Measurements from ENCODE around the gene LTBP1. TPM values are rescaled to one million over a fixed set of nuclear protein-coding genes. Genes with fewer than 3 reads are reported as not detected.
"Not testable (repeated sequence)": the region's sequence is repeated elsewhere in the genome, so short reads cannot be mapped to it uniquely, and the experiment has no call there.

LTBP1 gene
- total RNA-seq, 2 experiments from 2014 or later, result 0.03 to 0.24 TPM

- Mint-ChIP-seq H3K4me1 (ENCODE audit: low read depth) (no peaks in the 10 kb centered on the region), H3K36me3 (ENCODE audit: low read depth) (no peaks in the 10 kb centered on the region), H3K27me3 (ENCODE audit: low read depth) (peaks cover 10% of the 10 kb centered on the region), H3K27ac (no peak overlapping the region), H3K9me3 (ENCODE audit: insufficient read depth) (peaks cover 6% of the 10 kb centered on the region), H3K4me3 (no peak overlapping the region)
- ChIA-PET CTCF (no interaction called here), POLR2A (no interaction called here)
- DNase-seq (no peak), ATAC-seq (no peak)
Observed at GRCh38 chr2:32977228-32977758, 30.5 kb downstream of the LTBP1 start.

DNA sequence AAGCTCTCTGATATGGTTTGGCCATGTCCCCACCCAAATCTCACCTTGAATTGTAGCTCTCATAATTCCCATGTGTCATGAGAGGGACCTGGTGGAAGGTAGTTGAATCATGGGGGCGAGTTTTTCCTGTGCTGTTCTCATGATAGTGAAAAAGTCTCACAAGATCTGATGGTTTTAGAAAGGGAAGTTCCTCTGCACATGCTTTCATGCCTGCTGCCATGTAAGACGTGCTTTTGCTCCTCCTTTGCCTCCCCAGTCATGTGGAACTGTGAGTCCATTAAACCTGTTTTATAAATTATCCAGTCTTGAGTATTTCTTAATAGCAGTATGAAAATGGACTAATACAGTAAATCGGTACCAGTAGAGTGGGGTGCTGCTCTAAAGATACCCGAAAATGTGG is 34.9 kb downstream of the LTBP1 start:
- no peak for ATAC-seq
- POLR2A ChIA-PET, result no interaction called here
- H3K36me3 Mint-ChIP-seq (ENCODE audit: low read depth), result no peaks in the 10 kb centered on the region

DNA sequence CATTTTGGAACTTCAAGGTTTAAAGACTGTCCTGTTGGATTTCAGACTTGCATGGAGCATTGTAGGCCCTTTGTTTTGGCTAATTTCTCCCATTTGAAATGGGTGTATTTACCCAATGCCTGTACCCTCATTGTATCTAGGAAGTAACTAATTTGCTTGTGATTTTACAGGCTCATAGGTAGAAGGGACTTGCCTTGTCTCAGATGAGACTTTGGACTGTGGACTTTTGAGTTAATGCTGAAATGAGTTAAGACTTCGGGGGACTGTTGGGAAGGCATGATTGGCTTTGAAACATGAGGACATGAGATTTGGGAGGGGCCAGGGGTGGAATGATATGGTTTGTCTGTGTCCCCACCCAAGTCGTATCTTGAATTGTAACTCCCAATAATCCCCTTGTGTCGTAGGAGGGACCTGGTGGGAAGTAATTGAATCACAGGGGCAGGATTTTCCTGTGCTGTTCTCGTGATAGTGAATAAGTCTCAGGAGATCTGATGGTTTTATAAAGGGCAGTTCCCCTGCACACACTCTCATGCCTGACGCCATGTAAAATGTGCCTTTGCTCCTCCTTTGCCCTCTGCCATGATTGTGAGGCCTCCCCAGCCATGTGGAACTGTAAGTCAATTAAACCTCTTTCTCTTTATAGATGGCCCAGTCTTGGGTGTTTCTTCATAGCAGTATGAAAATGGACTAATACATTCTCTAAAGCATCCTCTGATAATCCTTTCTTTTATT is 36.6 kb downstream of the LTBP1 start:
- CTCF ChIA-PET, H3K4me3 Mint-ChIP-seq: not testable (repeated sequence)

More for the DNA sequence above, 34.9 kb downstream of the LTBP1 start:
- H3K9me3 Mint-ChIP-seq (ENCODE audit: insufficient read depth), result no peaks in the 10 kb centered on the region
- no peak overlapping the region for H3K27ac Mint-ChIP-seq
- no peak overlapping the region for H3K4me3 Mint-ChIP-seq
- CTCF ChIA-PET, result no interaction called here
- peaks cover 7% of the 10 kb centered on the region for H3K27me3 Mint-ChIP-seq (ENCODE audit: low read depth)
- no peaks in the 10 kb centered on the region for H3K4me1 Mint-ChIP-seq (ENCODE audit: low read depth)
- no peak for DNase-seq

DNA sequence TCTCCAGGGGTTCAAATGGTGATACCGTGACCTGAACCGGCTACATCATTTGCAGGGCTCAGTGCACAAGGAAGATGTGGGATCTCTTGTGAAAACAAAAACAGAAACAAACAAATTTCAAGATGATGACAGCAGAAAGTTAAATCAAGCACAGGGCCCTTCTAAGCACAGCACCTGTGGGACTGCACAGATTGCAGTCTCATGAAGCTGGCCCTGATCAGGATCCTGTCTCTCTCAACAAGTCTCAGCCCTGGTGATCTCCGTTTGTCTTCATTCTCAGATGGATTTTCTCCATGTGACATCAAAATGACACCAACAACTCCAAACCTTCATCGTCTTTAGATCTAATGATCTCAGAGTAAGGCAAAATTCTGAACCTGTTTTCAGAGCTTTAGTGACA is 39.7 kb downstream of the LTBP1 start:
- POLR2A ChIA-PET, result no interaction called here
- no peak for ATAC-seq

More for the DNA sequence above, 36.6 kb downstream of the LTBP1 start:
- H3K9me3 Mint-ChIP-seq (ENCODE audit: insufficient read depth); ATAC-seq; H3K27me3 Mint-ChIP-seq (ENCODE audit: low read depth); H3K36me3 Mint-ChIP-seq (ENCODE audit: low read depth); H3K4me1 Mint-ChIP-seq (ENCODE audit: low read depth); POLR2A ChIA-PET; H3K27ac Mint-ChIP-seq; DNase-seq: not testable (repeated sequence)

GRCh38 chr2:32988525-32988924 is 41.8 kb downstream of the LTBP1 start:
- H3K4me3 Mint-ChIP-seq, result no peak overlapping the region
- H3K4me1 Mint-ChIP-seq (ENCODE audit: low read depth), result no peaks in the 10 kb centered on the region
- ATAC-seq, result no peak
- H3K27ac Mint-ChIP-seq, result no peak overlapping the region
- peaks cover under 1% of the 10 kb centered on the region for H3K27me3 Mint-ChIP-seq (ENCODE audit: low read depth)
- no peaks in the 10 kb centered on the region for H3K9me3 Mint-ChIP-seq (ENCODE audit: insufficient read depth)
- CTCF ChIA-PET, result no interaction called here
- POLR2A ChIA-PET, result no interaction called here
- H3K36me3 Mint-ChIP-seq (ENCODE audit: low read depth), result no peaks in the 10 kb centered on the region
- DNase-seq, result no peak

More for the DNA sequence above, 39.7 kb downstream of the LTBP1 start:
- CTCF ChIA-PET, result no interaction called here
- no peak for DNase-seq
- Mint-ChIP-seq H3K27me3 (ENCODE audit: low read depth) (peaks cover 2% of the 10 kb centered on the region), H3K4me1 (ENCODE audit: low read depth) (no peaks in the 10 kb centered on the region), H3K36me3 (ENCODE audit: low read depth) (no peaks in the 10 kb centered on the region), H3K4me3 (no peak overlapping the region), H3K27ac (no peak overlapping the region), H3K9me3 (ENCODE audit: insufficient read depth) (no peaks in the 10 kb centered on the region)

DNA sequence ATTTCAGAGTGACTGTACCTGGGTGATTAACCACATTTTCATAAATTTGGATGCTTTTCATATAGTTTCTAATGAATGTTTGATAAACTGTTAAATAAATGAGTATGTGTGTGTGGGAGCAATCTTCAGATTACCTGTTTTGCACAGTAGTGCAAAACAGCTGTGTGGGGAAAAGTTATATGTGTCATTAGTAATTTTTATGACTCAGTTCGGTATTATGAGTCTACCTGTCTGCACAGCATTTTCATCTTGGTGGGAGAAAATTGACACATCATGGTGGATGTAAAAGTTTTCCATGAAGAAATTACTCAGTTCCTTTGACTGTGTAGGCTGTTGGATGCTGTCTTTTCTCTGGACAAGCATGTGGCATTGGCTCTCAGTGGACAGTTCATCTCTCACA is 43.8 kb downstream of the LTBP1 start:
- Mint-ChIP-seq H3K36me3 (ENCODE audit: low read depth) (no peaks in the 10 kb centered on the region), H3K27ac (no peak overlapping the region), H3K4me3 (no peak overlapping the region), H3K4me1 (ENCODE audit: low read depth) (no peaks in the 10 kb centered on the region), H3K27me3 (ENCODE audit: low read depth) (no peaks in the 10 kb centered on the region), H3K9me3 (ENCODE audit: insufficient read depth) (no peaks in the 10 kb centered on the region)
- no peak for DNase-seq
- ATAC-seq, result no peak
- ChIA-PET POLR2A (no interaction called here), CTCF (no interaction called here)

DNA sequence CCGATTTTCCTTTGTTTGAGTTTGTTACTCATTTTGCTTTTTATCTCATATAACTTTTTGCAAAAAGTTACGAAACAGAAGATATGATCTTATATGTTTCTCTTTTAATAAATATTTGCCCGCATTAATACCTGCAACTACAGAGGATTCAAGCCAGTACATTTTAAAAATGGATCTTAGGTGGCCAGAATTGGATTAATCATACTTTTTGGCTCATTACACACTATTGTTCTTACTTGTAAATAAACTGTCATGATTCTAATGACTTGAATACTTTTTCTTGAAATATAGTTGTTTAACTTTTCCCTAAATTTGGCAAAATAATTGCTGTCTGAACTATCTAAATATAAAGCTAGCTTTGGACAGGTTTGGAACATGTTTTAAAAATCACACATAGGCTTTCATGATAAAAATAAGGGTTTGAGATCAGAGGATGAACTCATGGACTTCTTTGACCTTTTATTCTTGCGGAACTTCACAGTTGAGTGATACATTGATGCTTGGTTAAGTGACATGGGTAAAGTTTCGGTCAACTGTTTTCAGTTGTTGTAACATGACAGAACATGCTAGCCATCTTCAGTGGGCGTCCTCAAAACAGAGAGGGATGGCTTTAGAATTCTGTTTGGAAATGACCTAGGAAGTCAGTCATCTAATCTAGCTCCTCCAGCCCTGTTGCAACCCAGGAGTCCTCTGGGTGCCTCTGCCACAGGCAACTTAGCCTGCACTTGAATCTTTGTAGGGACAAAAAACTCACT is 44.5 kb downstream of the LTBP1 start:
- POLR2A ChIA-PET, result no interaction called here
- Mint-ChIP-seq H3K27ac (no peak overlapping the region), H3K4me1 (ENCODE audit: low read depth) (no peaks in the 10 kb centered on the region), H3K4me3 (no peak overlapping the region), H3K9me3 (ENCODE audit: insufficient read depth) (no peaks in the 10 kb centered on the region), H3K36me3 (ENCODE audit: low read depth) (no peaks in the 10 kb centered on the region), H3K27me3 (ENCODE audit: low read depth) (no peaks in the 10 kb centered on the region)
- CTCF ChIA-PET, result no interaction called here
- ATAC-seq, result no peak
- no peak for DNase-seq

- Mint-ChIP-seq H3K36me3 (ENCODE audit: low read depth) (no peaks in the 10 kb centered on the region), H3K9me3 (ENCODE audit: insufficient read depth) (peaks cover 3% of the 10 kb centered on the region), H3K27ac (no peak overlapping the region), H3K4me3 (no peak overlapping the region), H3K27me3 (ENCODE audit: low read depth) (no peaks in the 10 kb centered on the region), H3K4me1 (ENCODE audit: low read depth) (no peaks in the 10 kb centered on the region)
- ATAC-seq (no peak), DNase-seq (no peak)
- ChIA-PET POLR2A (no interaction called here), CTCF (no interaction called here)
Observed at GRCh38 chr2:32993005-32993539, 46.3 kb downstream of the LTBP1 start.

DNA sequence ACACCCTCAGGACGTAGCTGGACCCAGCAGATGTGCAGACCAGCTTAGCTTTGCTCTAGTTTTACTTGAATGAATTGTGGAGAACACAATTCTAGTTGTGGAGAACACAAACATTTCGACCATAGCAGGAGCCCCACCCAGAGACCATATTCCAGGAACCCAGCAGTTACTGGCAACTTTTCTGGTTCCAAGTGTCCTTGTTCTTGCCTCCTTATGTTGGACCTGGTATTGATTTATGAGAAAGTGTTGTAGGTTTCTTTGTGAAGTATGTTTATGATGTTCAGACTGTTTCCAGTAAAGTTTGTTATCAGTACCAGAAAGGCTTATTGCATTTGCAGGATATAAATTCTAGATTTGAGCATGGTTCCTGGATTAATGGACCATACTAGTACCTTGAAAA is 51.0 kb downstream of the LTBP1 start:
- H3K4me1 Mint-ChIP-seq (ENCODE audit: low read depth), result no peaks in the 10 kb centered on the region
- ATAC-seq (no peak), DNase-seq (no peak)
- H3K36me3 Mint-ChIP-seq (ENCODE audit: low read depth), result no peaks in the 10 kb centered on the region
- CTCF ChIA-PET, result no interaction called here
- no peak overlapping the region for H3K4me3 Mint-ChIP-seq
- H3K27me3 Mint-ChIP-seq (ENCODE audit: low read depth), result no peaks in the 10 kb centered on the region
- no peak overlapping the region for H3K27ac Mint-ChIP-seq
- POLR2A ChIA-PET, result no interaction called here
- peaks cover 3% of the 10 kb centered on the region for H3K9me3 Mint-ChIP-seq (ENCODE audit: insufficient read depth)

GRCh38 chr2:33000986-33001385 is 54.2 kb downstream of the LTBP1 start:
- ChIA-PET POLR2A (no interaction called here), CTCF (no interaction called here)
- no peak overlapping the region for H3K27ac Mint-ChIP-seq
- DNase-seq, result no peak
- no peak for ATAC-seq
- H3K36me3 Mint-ChIP-seq (ENCODE audit: low read depth), result no peaks in the 10 kb centered on the region
- H3K9me3 Mint-ChIP-seq (ENCODE audit: insufficient read depth), result peaks cover 3% of the 10 kb centered on the region
- H3K27me3 Mint-ChIP-seq (ENCODE audit: low read depth), result no peaks in the 10 kb centered on the region
- no peaks in the 10 kb centered on the region for H3K4me1 Mint-ChIP-seq (ENCODE audit: low read depth)
- H3K4me3 Mint-ChIP-seq, result no peak overlapping the region

DNA sequence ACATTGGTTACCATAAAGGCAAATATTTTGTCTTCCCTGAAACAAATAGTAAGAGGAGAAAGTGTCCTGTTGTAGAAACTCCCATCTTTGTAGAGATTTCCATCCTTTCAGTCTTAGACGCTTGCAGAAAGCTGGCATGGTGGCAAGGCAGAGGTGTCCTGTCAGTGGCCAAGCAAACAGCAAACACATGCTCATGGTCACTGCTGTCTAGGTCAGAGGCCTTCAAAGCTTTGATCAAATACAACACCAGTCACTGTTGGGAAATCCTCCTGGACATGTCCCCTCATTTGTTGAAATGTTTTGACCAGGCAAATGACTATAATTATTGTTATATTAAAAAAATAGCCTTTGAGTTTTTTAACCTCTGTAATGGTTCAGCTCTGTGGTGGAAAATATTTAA is 55.1 kb downstream of the LTBP1 start:
- DNase-seq, result no peak
- H3K4me1 Mint-ChIP-seq (ENCODE audit: low read depth), result no peaks in the 10 kb centered on the region
- ChIA-PET CTCF (no interaction called here), POLR2A (no interaction called here)
- no peak for ATAC-seq
- no peaks in the 10 kb centered on the region for H3K9me3 Mint-ChIP-seq (ENCODE audit: insufficient read depth)
- no peaks in the 10 kb centered on the region for H3K27me3 Mint-ChIP-seq (ENCODE audit: low read depth)
- no peaks in the 10 kb centered on the region for H3K36me3 Mint-ChIP-seq (ENCODE audit: low read depth)
- no peak overlapping the region for H3K4me3 Mint-ChIP-seq
- H3K27ac Mint-ChIP-seq, result no peak overlapping the region

- POLR2A ChIA-PET, result no interaction called here
- Mint-ChIP-seq H3K27ac (no peak overlapping the region), H3K4me1 (ENCODE audit: low read depth) (no peaks in the 10 kb centered on the region), H3K27me3 (ENCODE audit: low read depth) (no peaks in the 10 kb centered on the region), H3K9me3 (ENCODE audit: insufficient read depth) (no peaks in the 10 kb centered on the region), H3K36me3 (ENCODE audit: low read depth) (no peaks in the 10 kb centered on the region), H3K4me3 (no peak overlapping the region)
- ATAC-seq (no peak), DNase-seq (no peak)
- CTCF ChIA-PET, result no interaction called here
Observed at GRCh38 chr2:33002863-33003262, 56.1 kb downstream of the LTBP1 start.

All from activated CD8-positive, alpha-beta T cell treated with anti-CD3 and anti-CD28 coated beads, Interleukin-2, amount 10 ng/mL, durations not matched to agents 7 days and 5 days (primary cell).